ENCODE results near the gene DYNLRB2. TPM values are rescaled to one million over a fixed set of nuclear protein-coding genes. Genes with fewer than 3 reads are reported as not detected.

The DYNLRB2 gene
- total RNA-seq (under 1 TPM in 1 of 2 experiments, not detected in 1; 0.78 TPM), polyA plus RNA-seq (not detected)

DNA sequence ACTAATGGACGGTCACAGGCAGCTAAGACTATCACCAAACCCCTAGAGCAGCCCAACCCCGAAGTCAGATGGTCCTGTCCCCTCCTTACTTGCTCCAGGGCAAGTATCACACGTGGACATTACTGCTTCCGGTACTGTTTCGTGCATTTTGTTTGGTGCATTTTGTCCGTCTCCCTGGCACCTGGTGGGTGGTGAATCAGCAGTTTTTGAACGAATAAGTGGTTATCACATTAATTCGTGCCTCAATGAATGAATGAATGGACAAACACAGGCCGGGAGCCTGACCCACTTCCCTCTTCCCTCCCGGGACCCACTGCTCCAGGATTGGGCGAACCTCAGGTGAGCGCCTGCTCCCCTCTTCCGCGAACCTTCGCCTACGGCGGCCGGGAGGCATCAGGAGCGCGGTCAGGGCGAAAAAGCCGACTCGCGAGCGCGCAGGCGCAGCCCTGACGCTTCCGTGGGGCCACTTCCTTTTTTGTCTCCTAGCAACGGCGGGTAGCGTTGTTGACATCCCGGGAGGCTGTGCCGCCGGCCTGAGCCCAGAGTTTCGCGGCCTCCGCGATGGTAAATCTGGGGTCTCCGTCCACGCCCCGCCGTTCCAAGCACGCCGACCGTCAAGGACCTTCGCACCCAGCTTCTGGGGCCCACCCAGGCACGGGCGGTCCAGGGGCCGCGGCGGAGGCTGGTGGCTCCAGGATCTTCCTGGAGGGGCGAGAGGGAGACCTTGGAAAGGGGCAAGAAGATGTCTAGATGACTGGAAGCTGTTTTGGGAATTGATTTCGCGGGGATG, at the start of gene DYNLRB2:
Gene DYNLRB2, plus strand, starts transcription at position 478 of the 790 bp plus-strand sequence. Its CDS starts 84 bp downstream, at position 562.
- Histone ChIP-seq H3K4me3 (ENCODE audit: low read length in 2 of 2) (peak within 1 kb of the TSS; percentile 57 to 97), H3K27me3 (ENCODE audit: insufficient read depth, low read length) (no peaks in the 10 kb centered on the region), H3K4me1 (ENCODE audit: insufficient read depth, low read length) (peaks cover 12% of the 10 kb centered on the region), H3K9me3 (ENCODE audit: control insufficient read depth in 1 of 2, low read length in 2 of 2) (no peaks in the 10 kb centered on the region), H3K36me3 (ENCODE audit: insufficient read depth, low read length) (no peaks in the 10 kb centered on the region), H3K27ac (ENCODE audit: low read depth, low read length) (peak within 1 kb of the TSS; percentile 67)
- intact Hi-C loops (cut with micrococcal nuclease), result loop anchor here (1.0 to 10.0 kb wide), 7 partner anchors 40 to 940 kb away; partner anchors contain the start of genes CENPN, CMC2, GAN and MAF
- CTCF ChIA-PET (ENCODE audit: partially characterized antibody), result no interaction called here
- Mint-ChIP-seq H3K9me3 (peaks cover 0 to 8% (median 0%) of the 10 kb centered on the region in 8 donors), H3K27ac (peak within 1 kb of the TSS; percentile 95 to 99 (median 98)), H3K36me3 (peaks cover 0 to 4% of the 10 kb centered on the region in 2 donors), H3K27me3 (peaks cover 1 to 6% of the 10 kb centered on the region in 2 donors), H3K4me3 (peak within 1 kb of the TSS; percentile 91 to 98 (median 96)), H3K4me1 (peaks cover 8 to 21% (median 14%) of the 10 kb centered on the region in 4 donors)
- POLR2A ChIA-PET (ENCODE audit: partially characterized antibody), result interaction anchor here (0.6 to 1.7 kb wide), 4 partner anchors 14 to 40 kb away, joined by 3 to 8 read pairs (median 6); no protein-coding TSS in a partner anchor
- DNase-seq, result peak; percentile 89 to 96 (median 95)

DNA sequence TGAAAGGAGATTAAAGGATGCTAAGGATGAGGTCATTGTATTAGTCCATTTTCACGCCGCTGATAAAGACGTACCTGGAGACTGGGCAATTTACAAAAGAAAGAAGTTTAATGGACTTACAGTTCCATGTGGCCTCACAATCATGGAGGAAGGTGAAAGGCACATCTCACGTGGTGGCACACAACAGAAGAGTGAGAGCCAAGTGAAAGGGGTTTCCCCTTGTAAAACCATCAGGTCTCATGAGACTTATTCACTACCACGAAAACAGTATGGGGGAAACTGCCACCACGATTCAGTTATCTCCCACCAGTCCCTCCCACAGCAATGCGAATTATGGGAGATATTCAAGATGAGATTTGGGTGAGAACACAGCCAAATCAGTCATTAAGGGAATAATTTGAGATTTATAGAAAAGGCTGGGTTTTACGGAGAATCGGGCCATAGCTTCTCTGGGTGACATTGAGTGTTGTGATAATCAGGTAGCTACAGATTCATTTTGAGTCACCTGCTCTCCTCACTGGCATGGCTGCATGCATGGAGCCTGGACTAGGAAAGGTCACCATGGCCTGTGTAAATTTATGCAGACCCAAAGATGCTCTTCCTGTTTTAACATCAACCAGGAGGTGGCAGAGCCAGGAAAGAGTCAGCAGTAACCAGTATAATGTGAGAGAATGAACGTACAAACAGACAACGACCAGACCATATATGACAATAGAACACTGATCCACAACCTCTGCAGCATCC, 40.5 kb upstream of the DYNLRB2 start:
- no peak overlapping the region for H3K4me3 Mint-ChIP-seq
- ChIA-PET CTCF (ENCODE audit: partially characterized antibody) (interaction anchor here (1.2 to 2.1 kb wide), 2 partner anchors 26 to 326 kb away, joined by 6 to 11 read pairs; no protein-coding TSS in a partner anchor), POLR2A (ENCODE audit: partially characterized antibody) (no interaction called here)
- Histone ChIP-seq H3K4me3 (ENCODE audit: low read length in 2 of 2) (no peak overlapping the region), H3K4me1 (ENCODE audit: insufficient read depth, low read length) (no peaks in the 10 kb centered on the region), H3K36me3 (ENCODE audit: insufficient read depth, low read length) (no peaks in the 10 kb centered on the region), H3K27ac (ENCODE audit: low read depth, low read length) (no peak overlapping the region), H3K27me3 (ENCODE audit: insufficient read depth, low read length) (no peaks in the 10 kb centered on the region), H3K9me3 (ENCODE audit: control insufficient read depth in 1 of 2, low read length in 2 of 2) (no peaks in the 10 kb centered on the region)
- intact Hi-C loops (cut with micrococcal nuclease), result loop anchor here (1.0 kb wide), 1 partner anchor 26 kb away; no protein-coding TSS in a partner anchor
- no peaks in the 10 kb centered on the region for H3K36me3 Mint-ChIP-seq
- H3K9me3 Mint-ChIP-seq, result peaks cover 0 to 5% (median 1%) of the 10 kb centered on the region in 8 donors
- peaks cover 0 to 4% of the 10 kb centered on the region in 2 donors for H3K27me3 Mint-ChIP-seq
- H3K4me1 Mint-ChIP-seq, result peaks cover 0 to 5% (median 1%) of the 10 kb centered on the region in 4 donors
- H3K27ac Mint-ChIP-seq, result no peak overlapping the region
- DNase-seq, result no peak

DNA sequence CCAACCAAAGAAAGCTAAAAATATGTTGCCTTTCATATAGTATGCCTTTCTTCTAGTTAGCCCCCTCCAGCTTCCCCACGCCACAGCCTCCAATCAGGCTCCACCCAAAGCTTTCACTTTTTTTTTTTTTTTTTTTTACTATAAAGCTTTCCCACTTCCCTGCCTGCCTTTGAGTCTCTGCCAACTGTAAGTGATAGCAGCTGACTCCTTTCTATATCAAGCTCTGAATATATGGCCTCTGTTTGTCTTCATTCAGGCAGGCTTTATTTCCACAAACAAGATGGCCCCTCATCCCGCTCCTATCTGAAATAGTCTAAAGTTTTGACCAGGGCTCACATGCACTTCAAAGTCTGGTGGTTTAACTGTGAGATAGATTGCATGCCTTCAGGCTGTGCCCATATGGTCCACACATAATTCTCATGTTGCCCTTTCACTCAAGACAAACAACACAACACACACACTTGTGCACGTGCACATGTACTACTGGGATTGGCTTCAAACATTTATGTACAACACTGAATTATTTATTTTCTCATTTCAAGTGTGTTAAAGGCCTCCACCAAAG, 39.8 kb upstream of the DYNLRB2 start:
- Mint-ChIP-seq H3K36me3 (no peaks in the 10 kb centered on the region), H3K4me3 (no peak overlapping the region), H3K27ac (no peak overlapping the region), H3K4me1 (peaks cover 0 to 5% (median 1%) of the 10 kb centered on the region in 4 donors), H3K27me3 (no peaks in the 10 kb centered on the region), H3K9me3 (peaks cover 0 to 5% (median 1%) of the 10 kb centered on the region in 8 donors)
- no peak for DNase-seq
- no peak overlapping the region for H3K4me3 ChIP-seq (ENCODE audit: low read length in 2 of 2)
- no peaks in the 10 kb centered on the region for H3K36me3 ChIP-seq (ENCODE audit: insufficient read depth, low read length)
- POLR2A ChIA-PET (ENCODE audit: partially characterized antibody), result no interaction called here
- H3K4me1 ChIP-seq (ENCODE audit: insufficient read depth, low read length), result no peaks in the 10 kb centered on the region
- no peak overlapping the region for H3K27ac ChIP-seq (ENCODE audit: low read depth, low read length)
- no peaks in the 10 kb centered on the region for H3K9me3 ChIP-seq (ENCODE audit: control insufficient read depth in 1 of 2, low read length in 2 of 2)
- H3K27me3 ChIP-seq (ENCODE audit: insufficient read depth, low read length), result no peaks in the 10 kb centered on the region
- intact Hi-C loops (cut with micrococcal nuclease), result loop anchor here (1.0 kb wide), 1 partner anchor 25 kb away; no protein-coding TSS in a partner anchor
- CTCF ChIA-PET (ENCODE audit: partially characterized antibody), result interaction anchor here (1.2 to 2.1 kb wide), 2 partner anchors 26 to 326 kb away, joined by 6 to 11 read pairs; no protein-coding TSS in a partner anchor

- Histone ChIP-seq H3K27ac (ENCODE audit: low read depth, low read length) (no peak overlapping the region), H3K4me3 (ENCODE audit: low read length in 2 of 2) (no peak overlapping the region), H3K36me3 (ENCODE audit: insufficient read depth, low read length) (no peaks in the 10 kb centered on the region), H3K27me3 (ENCODE audit: insufficient read depth, low read length) (no peaks in the 10 kb centered on the region), H3K9me3 (ENCODE audit: control insufficient read depth in 1 of 2, low read length in 2 of 2) (no peaks in the 10 kb centered on the region), H3K4me1 (ENCODE audit: insufficient read depth, low read length) (no peaks in the 10 kb centered on the region)
- Mint-ChIP-seq H3K36me3 (no peaks in the 10 kb centered on the region), H3K4me1 (peaks cover 0 to 5% (median 1%) of the 10 kb centered on the region in 4 donors), H3K9me3 (peaks cover 0 to 5% (median 1%) of the 10 kb centered on the region in 8 donors), H3K27ac (no peak overlapping the region), H3K4me3 (no peak overlapping the region), H3K27me3 (peaks cover 2 to 6% of the 10 kb centered on the region in 2 donors)
- intact Hi-C loops (cut with micrococcal nuclease), result no loop called here
- POLR2A ChIA-PET (ENCODE audit: partially characterized antibody), result no interaction called here
- CTCF ChIA-PET (ENCODE audit: partially characterized antibody), result interaction anchor here (0.6 to 1.8 kb wide), 2 partner anchors 24 to 552 kb away, joined by 3 to 6 read pairs; no protein-coding TSS in a partner anchor
- DNase-seq, result no peak
Observed at GRCh38 chr16:80503107-80503506, 37.7 kb upstream of the DYNLRB2 start.

GRCh38 chr16:80507538-80507937, 33.3 kb upstream of the DYNLRB2 start:
- H3K27me3 ChIP-seq (ENCODE audit: insufficient read depth, low read length), result no peaks in the 10 kb centered on the region
- peaks cover 0 to 3% (median 0%) of the 10 kb centered on the region in 8 donors for H3K9me3 Mint-ChIP-seq
- no peak for DNase-seq
- H3K27ac ChIP-seq (ENCODE audit: low read depth, low read length), result no peak overlapping the region
- POLR2A ChIA-PET (ENCODE audit: partially characterized antibody), result no interaction called here
- no peaks in the 10 kb centered on the region for H3K36me3 Mint-ChIP-seq
- H3K27me3 Mint-ChIP-seq, result peaks cover 11 to 19% of the 10 kb centered on the region in 2 donors
- CTCF ChIA-PET (ENCODE audit: partially characterized antibody), result interaction anchor here (1.0 kb wide), 1 partner anchor 17 kb away, joined by 3 read pairs; no protein-coding TSS in a partner anchor
- no peaks in the 10 kb centered on the region for H3K4me1 ChIP-seq (ENCODE audit: insufficient read depth, low read length)
- H3K4me3 ChIP-seq (ENCODE audit: low read length in 2 of 2), result no peak overlapping the region
- no peak overlapping the region for H3K4me3 Mint-ChIP-seq
- intact Hi-C loops (cut with micrococcal nuclease), result no loop called here
- H3K27ac Mint-ChIP-seq, result no peak overlapping the region
- no peaks in the 10 kb centered on the region for H3K9me3 ChIP-seq (ENCODE audit: control insufficient read depth in 1 of 2, low read length in 2 of 2)
- H3K36me3 ChIP-seq (ENCODE audit: insufficient read depth, low read length), result no peaks in the 10 kb centered on the region
- no peaks in the 10 kb centered on the region for H3K4me1 Mint-ChIP-seq

GRCh38 chr16:80509872-80510271, 30.9 kb upstream of the DYNLRB2 start:
- H3K27me3 Mint-ChIP-seq, result peaks cover 13 to 24% of the 10 kb centered on the region in 2 donors
- intact Hi-C loops (cut with micrococcal nuclease), result no loop called here
- CTCF ChIA-PET (ENCODE audit: partially characterized antibody), result interaction anchor here (1.8 kb wide), 1 partner anchor 17 kb away, joined by 6 read pairs; no protein-coding TSS in a partner anchor

More at GRCh38 chr16:80509872-80510271, 30.9 kb upstream of the DYNLRB2 start:
- no peaks in the 10 kb centered on the region for H3K36me3 Mint-ChIP-seq
- no peaks in the 10 kb centered on the region for H3K9me3 ChIP-seq (ENCODE audit: control insufficient read depth in 1 of 2, low read length in 2 of 2)
- no peak overlapping the region for H3K27ac ChIP-seq (ENCODE audit: low read depth, low read length)
- no peaks in the 10 kb centered on the region for H3K36me3 ChIP-seq (ENCODE audit: insufficient read depth, low read length)
- H3K4me1 ChIP-seq (ENCODE audit: insufficient read depth, low read length), result no peaks in the 10 kb centered on the region
- no peak overlapping the region for H3K27ac Mint-ChIP-seq
- H3K4me3 ChIP-seq (ENCODE audit: low read length in 2 of 2), result no peak overlapping the region
- no peak for DNase-seq
- H3K27me3 ChIP-seq (ENCODE audit: insufficient read depth, low read length), result no peaks in the 10 kb centered on the region
- H3K4me1 Mint-ChIP-seq, result no peaks in the 10 kb centered on the region
- no peaks in the 10 kb centered on the region for H3K9me3 Mint-ChIP-seq
- POLR2A ChIA-PET (ENCODE audit: partially characterized antibody), result no interaction called here
- no peak overlapping the region for H3K4me3 Mint-ChIP-seq
